Panc1 (cell line): ENCODE data around the gene ZBTB20. TPM values are rescaled to one million over a fixed set of nuclear protein-coding genes. Genes with fewer than 3 reads are reported as not detected.

ENCODE experiments used
- ATAC-seq: fragments of 200-7000 bp; cut with Tn5 transposase; 2 replicates; pipeline ENCODE4 v1.9.1; 2020; ENCODE audit warnings: mild to moderate bottlenecking, moderate library complexity
- BruUV-seq: library from RNA; stranded (reverse); fragments of 400-500 nt; replicated peaks from 2 replicates; lab custom pipeline; 2021; lab: Mats Ljungman, UMichigan
- CTCF ChIA-PET: fragments of 300-600 bp; sonication (Branson Sonifier 250); formaldehyde crosslinking; loops from one replicate; lab custom pipeline; 2022; ENCODE audit warnings: antibody characterized with exemption; lab: Charles Lee
- POLR2A ChIA-PET: fragments of 300-600 bp; sonication (Branson Sonifier 250); formaldehyde crosslinking; loops from one replicate; lab custom pipeline; 2022; ENCODE audit warnings: antibody characterized with exemption; lab: Charles Lee
- DNase-seq: peaks from one replicate; pipeline ENCODE4 v3.0.0-alpha.2; 2010; ENCODE audit warnings: low read depth, low spot score
- H3K27ac ChIP-seq: 2 replicates; pipeline ENCODE4 v1.5.1; 2011; ENCODE audit warnings: mild to moderate bottlenecking, low read length, inconsistent platforms
- H3K27me3 ChIP-seq: fragments of 200-500 bp; sonication (Bioruptor generic); 2 replicates; pipeline ENCODE4 v1.6.0; 2014; ENCODE audit warnings: low read length, inconsistent platforms; ENCODE audit not compliant: control insufficient read depth, insufficient read depth
- H3K36me3 ChIP-seq: fragments of 200-500 bp; sonication (Bioruptor generic); 2 replicates; pipeline ENCODE4 v1.5.1; 2014; ENCODE audit warnings: inconsistent platforms, mild to moderate bottlenecking, low read length, moderate library complexity; ENCODE audit not compliant: control insufficient read depth, insufficient read depth
- H3K4me1 ChIP-seq: 2 replicates; pipeline ENCODE4 v1.5.1; 2011; ENCODE audit warnings: inconsistent platforms, mild to moderate bottlenecking, low read length, moderate library complexity; ENCODE audit not compliant: control insufficient read depth, insufficient read depth
- H3K4me3 ChIP-seq, 2 experiments: 2 replicates each; pipeline ENCODE4 v1.5.1; 2011 to 2012; ENCODE audit warnings: low read depth in 2 of 2, low read length in 2 of 2, mild to moderate bottlenecking in 2 of 2, inconsistent platforms in 1 of 2, moderate library complexity in 1 of 2
- H3K9me3 ChIP-seq: fragments of 200-500 bp; sonication (Bioruptor generic); 2 replicates; pipeline ENCODE4 v1.5.1; 2014; ENCODE audit warnings: low read depth, mild to moderate bottlenecking, inconsistent platforms, low read length, moderate library complexity; ENCODE audit not compliant: control insufficient read depth, insufficient read depth
- POLR2AphosphoS5 ChIP-seq: IDR thresholded peaks from 2 replicates; pipeline ENCODE4 v1.6.1; 2012; ENCODE audit warnings: mild to moderate bottlenecking, low read depth, low read length, moderate library complexity
- SIN3A ChIP-seq: IDR thresholded peaks from 2 replicates; pipeline ENCODE4 v1.6.1; 2012; ENCODE audit warnings: low read depth, mild to moderate bottlenecking, low read length, moderate library complexity, borderline replicate concordance; ENCODE audit not compliant: insufficient read depth
- TCF7L2 ChIP-seq: IDR thresholded peaks from 2 replicates; pipeline ENCODE4 v1.6.1; 2011; ENCODE audit warnings: mild to moderate bottlenecking, low read depth, low read length, inconsistent platforms
- in situ Hi-C: cut with HindIII; loops from 2 replicates; pipeline ENCODE4 v1.10.0; 2016; ENCODE audit warnings: low sequenced_read_pairs, low pct_unique_long_range_greater_than_20kb
- intact Hi-C: fragments of 100-400 bp; cut with micrococcal nuclease; formaldehyde crosslinking; loops from one replicate; pipeline ENCODE4 v1.10.0; 2022; ENCODE audit not compliant: unreplicated experiment
- total RNA-seq: library from RNA; stranded (reverse); gene quantifications from one replicate; pipeline ENCODE4 v1.2.1, GENCODE V29; 2021; ENCODE audit not compliant: unreplicated experiment
- TF ChIP-seq, protein P1 (sequence below), 2 experiments: IDR thresholded peaks; 2 replicates each; pipeline ENCODE4 v1.6.1; 2011 to 2012; ENCODE audit warnings: low read depth in 2 of 2, control low read depth in 1 of 2, low read length in 1 of 2, mild to moderate bottlenecking in 1 of 2, moderate library complexity in 1 of 2; ENCODE audit not compliant: insufficient read depth in 1 of 2
- TF ChIP-seq, protein P2 (sequence below): fragments of 450-650 bp; IDR thresholded peaks from 2 replicates; pipeline ENCODE4 v1.5.1; 2017; ENCODE audit warnings: mild to moderate bottlenecking

The ZBTB20 gene
- total RNA-seq, 1 experiment from 2014 or later = 4.1 TPM

- in situ Hi-C loops = no loop called here
- CTCF ChIA-PET = no interaction called here
Measured at GRCh38 chr3:114848643-114849350, 298.3 kb downstream of the ZBTB20 start.

DNA sequence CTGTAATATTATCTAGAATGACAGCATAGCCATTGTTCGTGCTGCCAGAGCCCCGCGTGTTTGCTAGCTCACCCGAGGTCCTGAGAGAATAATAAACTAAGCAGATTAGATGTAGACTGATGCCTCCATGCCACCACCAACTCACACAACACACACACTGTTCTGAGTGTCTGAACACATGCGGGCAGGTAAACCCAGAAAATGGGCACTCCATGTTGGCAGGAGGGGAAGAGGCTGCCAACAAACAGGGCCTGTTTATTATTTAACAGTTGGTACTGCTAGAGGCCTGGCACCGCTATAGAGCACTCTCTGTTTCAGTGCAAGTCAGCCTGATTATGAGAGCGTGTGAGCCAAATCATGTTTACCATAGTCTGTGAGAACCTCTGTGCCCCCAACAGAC lies 299.0 kb downstream of the ZBTB20 start:
- DNase-seq (no peak), ATAC-seq (no peak)
- no peak overlapping the region for H3K27ac ChIP-seq
- intact Hi-C loops (no loop called here), in situ Hi-C loops (no loop called here)
- H3K4me1 ChIP-seq = no peaks in the 10 kb centered on the region
- BruUV-seq = no TSS peak
- H3K36me3 ChIP-seq = no peaks in the 10 kb centered on the region
- TF ChIP-seq, protein P1, sequence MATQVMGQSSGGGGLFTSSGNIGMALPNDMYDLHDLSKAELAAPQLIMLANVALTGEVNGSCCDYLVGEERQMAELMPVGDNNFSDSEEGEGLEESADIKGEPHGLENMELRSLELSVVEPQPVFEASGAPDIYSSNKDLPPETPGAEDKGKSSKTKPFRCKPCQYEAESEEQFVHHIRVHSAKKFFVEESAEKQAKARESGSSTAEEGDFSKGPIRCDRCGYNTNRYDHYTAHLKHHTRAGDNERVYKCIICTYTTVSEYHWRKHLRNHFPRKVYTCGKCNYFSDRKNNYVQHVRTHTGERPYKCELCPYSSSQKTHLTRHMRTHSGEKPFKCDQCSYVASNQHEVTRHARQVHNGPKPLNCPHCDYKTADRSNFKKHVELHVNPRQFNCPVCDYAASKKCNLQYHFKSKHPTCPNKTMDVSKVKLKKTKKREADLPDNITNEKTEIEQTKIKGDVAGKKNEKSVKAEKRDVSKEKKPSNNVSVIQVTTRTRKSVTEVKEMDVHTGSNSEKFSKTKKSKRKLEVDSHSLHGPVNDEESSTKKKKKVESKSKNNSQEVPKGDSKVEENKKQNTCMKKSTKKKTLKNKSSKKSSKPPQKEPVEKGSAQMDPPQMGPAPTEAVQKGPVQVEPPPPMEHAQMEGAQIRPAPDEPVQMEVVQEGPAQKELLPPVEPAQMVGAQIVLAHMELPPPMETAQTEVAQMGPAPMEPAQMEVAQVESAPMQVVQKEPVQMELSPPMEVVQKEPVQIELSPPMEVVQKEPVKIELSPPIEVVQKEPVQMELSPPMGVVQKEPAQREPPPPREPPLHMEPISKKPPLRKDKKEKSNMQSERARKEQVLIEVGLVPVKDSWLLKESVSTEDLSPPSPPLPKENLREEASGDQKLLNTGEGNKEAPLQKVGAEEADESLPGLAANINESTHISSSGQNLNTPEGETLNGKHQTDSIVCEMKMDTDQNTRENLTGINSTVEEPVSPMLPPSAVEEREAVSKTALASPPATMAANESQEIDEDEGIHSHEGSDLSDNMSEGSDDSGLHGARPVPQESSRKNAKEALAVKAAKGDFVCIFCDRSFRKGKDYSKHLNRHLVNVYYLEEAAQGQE (IDR thresholded peaks at IDR 0.05; ENCODE audit: insufficient read depth in 1 of 2, low read depth in 2 of 2, low read length in 1 of 2) = no peak
- TF ChIP-seq TCF7L2 = no peak
- TF ChIP-seq, protein P2, sequence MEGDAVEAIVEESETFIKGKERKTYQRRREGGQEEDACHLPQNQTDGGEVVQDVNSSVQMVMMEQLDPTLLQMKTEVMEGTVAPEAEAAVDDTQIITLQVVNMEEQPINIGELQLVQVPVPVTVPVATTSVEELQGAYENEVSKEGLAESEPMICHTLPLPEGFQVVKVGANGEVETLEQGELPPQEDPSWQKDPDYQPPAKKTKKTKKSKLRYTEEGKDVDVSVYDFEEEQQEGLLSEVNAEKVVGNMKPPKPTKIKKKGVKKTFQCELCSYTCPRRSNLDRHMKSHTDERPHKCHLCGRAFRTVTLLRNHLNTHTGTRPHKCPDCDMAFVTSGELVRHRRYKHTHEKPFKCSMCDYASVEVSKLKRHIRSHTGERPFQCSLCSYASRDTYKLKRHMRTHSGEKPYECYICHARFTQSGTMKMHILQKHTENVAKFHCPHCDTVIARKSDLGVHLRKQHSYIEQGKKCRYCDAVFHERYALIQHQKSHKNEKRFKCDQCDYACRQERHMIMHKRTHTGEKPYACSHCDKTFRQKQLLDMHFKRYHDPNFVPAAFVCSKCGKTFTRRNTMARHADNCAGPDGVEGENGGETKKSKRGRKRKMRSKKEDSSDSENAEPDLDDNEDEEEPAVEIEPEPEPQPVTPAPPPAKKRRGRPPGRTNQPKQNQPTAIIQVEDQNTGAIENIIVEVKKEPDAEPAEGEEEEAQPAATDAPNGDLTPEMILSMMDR = no peak
- no peak for TF ChIP-seq SIN3A
- TF ChIP-seq POLR2AphosphoS5 = no peak
- H3K9me3 ChIP-seq = no peaks in the 10 kb centered on the region
- ChIA-PET CTCF (no interaction called here), POLR2A (no interaction called here)
- no peaks in the 10 kb centered on the region for H3K27me3 ChIP-seq
- no peak overlapping the region for H3K4me3 ChIP-seq

More at GRCh38 chr3:114848643-114849350, 298.3 kb downstream of the ZBTB20 start:
- DNase-seq (no peak), ATAC-seq (no peak)
- POLR2A ChIA-PET = no interaction called here
- Histone ChIP-seq H3K27me3 (no peaks in the 10 kb centered on the region), H3K9me3 (no peaks in the 10 kb centered on the region), H3K27ac (no peak overlapping the region), H3K4me1 (no peaks in the 10 kb centered on the region), H3K36me3 (no peaks in the 10 kb centered on the region), H3K4me3 (no peak overlapping the region)
- TF ChIP-seq, protein P2 = no peak
- TF ChIP-seq SIN3A = no peak
- no peak for TF ChIP-seq POLR2AphosphoS5
- TF ChIP-seq, protein P1 (IDR thresholded peaks at IDR 0.05; ENCODE audit: insufficient read depth in 1 of 2, low read depth in 2 of 2, low read length in 1 of 2) = no peak
- no peak for TF ChIP-seq TCF7L2
- intact Hi-C loops = no loop called here
- no TSS peak for BruUV-seq
